Gastroesophageal sphincter (tissue), 4 donors: ENCODE results near the gene CLECL1. TPM values are rescaled to one million over a fixed set of nuclear protein-coding genes. Genes with fewer than 3 reads are reported as not detected.
"Not testable (repeated sequence)": the region's sequence is repeated elsewhere in the genome, so short reads cannot be mapped to it uniquely, and the experiment has no call there.

ENCODE experiments used
- ATAC-seq: fragments of 150-250 bp; one replicate; pipeline ENCODE4 v1.9.1; 2016; ENCODE audit warnings: mild to moderate bottlenecking, moderate library complexity
- H3K27ac ChIP-seq, 4 donors: fragments of 200-600 bp; sonication (generic) in 3 of 4; 1 replicate in 3 of 4; 2 replicates in 1 of 4; pipeline ENCODE4 v1.5.1; 2016 to 2019
- H3K27me3 ChIP-seq: fragments of 200-600 bp; sonication (generic); one replicate; pipeline ENCODE4 v1.5.1; 2019
- H3K36me3 ChIP-seq, 2 donors: fragments of 200-600 bp; sonication (generic); one replicate each; pipeline ENCODE4 v1.5.1; 2019; ENCODE audit warnings: control low read depth in 1 of 2
- H3K4me1 ChIP-seq, 3 donors: fragments of 200-600 bp; sonication (generic); 1 replicate in 2 of 3; 2 replicates in 1 of 3; pipeline ENCODE4 v1.5.1; 2016 to 2019; ENCODE audit warnings: control low read depth in 2 of 3
- H3K4me3 ChIP-seq, 2 donors: fragments of 200-600 bp; sonication (generic); one replicate each; pipeline ENCODE4 v1.5.1; 2019; ENCODE audit warnings: mild to moderate bottlenecking in 1 of 2, moderate library complexity in 1 of 2
- H3K9me3 ChIP-seq, 3 donors: fragments of 200-600 bp; sonication (generic); one replicate each; pipeline ENCODE4 v1.5.1; 2017 to 2019; ENCODE audit warnings: control low read depth in 2 of 3
- CTCF ChIP-seq, 4 experiments: fragments of 200-600 bp in 2 of 4; fragments of 450-650 bp in 2 of 4; sonication (generic) in 1 of 4; IDR thresholded peaks; one replicate each; pipeline ENCODE4 v1.5.1; 2017 to 2019; ENCODE audit warnings: antibody characterized with exemption in 4 of 4, mild to moderate bottlenecking in 2 of 4, moderate library complexity in 2 of 4
- EP300 ChIP-seq: sonication (generic); formaldehyde crosslinking; IDR thresholded peaks from one replicate; pipeline ENCODE4 v1.6.1; 2017; ENCODE audit warnings: antibody characterized with exemption, mild to moderate bottlenecking
- POLR2A ChIP-seq, 2 donors: fragments of 450-650 bp; IDR thresholded peaks; one replicate each; pipeline ENCODE4 v1.6.1; 2017; ENCODE audit warnings: antibody characterized with exemption in 2 of 2, mild to moderate bottlenecking in 2 of 2, moderate library complexity in 1 of 2
- POLR2AphosphoS5 ChIP-seq: sonication (generic); formaldehyde crosslinking; IDR thresholded peaks from one replicate; pipeline ENCODE4 v1.6.1; 2017; ENCODE audit warnings: antibody characterized with exemption
- WGBS, 2 donors: methylation state at CpG; one replicate each; pipeline ENCODE4 v1.1.5; 2018; ENCODE audit warnings: low coverage in 1 of 2; 5-methylcytosine and 5-hydroxymethylcytosine counted together
- total RNA-seq, 4 donors: library from RNA; depleted of rRNA; stranded (reverse); fragments of >200 nt; gene quantifications; one replicate each; pipeline ENCODE4 v1.1.0, GENCODE V29; 2016

CLECL1 gene
- total RNA-seq, 4 donors from 2014 or later, result not detected

GRCh38 chr12:9692909-9693308, 40.0 kb downstream of the CLECL1 start:
- WGBS, 2 donors, result 86 to 94% methylated on average over 1 of the region's 1 CpG
- H3K36me3 ChIP-seq, result peaks cover 2 to 78% of the 10 kb centered on the region in 2 donors

GRCh38 chr12:9687228-9687627, 45.7 kb downstream of the CLECL1 start:
- H3K36me3 ChIP-seq, result peaks cover 2 to 78% of the 10 kb centered on the region in 2 donors
- ATAC-seq, result no peak
- WGBS, 2 donors, result 73 to 80% methylated on average over 1 of the region's 1 CpG

More at GRCh38 chr12:9692909-9693308, 40.0 kb downstream of the CLECL1 start:
- Histone ChIP-seq H3K27ac (no peak overlapping the region), H3K4me1 (no peaks in the 10 kb centered on the region), H3K4me3 (no peak overlapping the region), H3K9me3 (peaks cover 0 to 17% (median 0%) of the 10 kb centered on the region in 3 donors), H3K27me3 (no peaks in the 10 kb centered on the region)
- ATAC-seq, result no peak
- TF ChIP-seq POLR2AphosphoS5 (no peak), CTCF (IDR thresholded peaks at IDR 0.05) (no peak), POLR2A (IDR thresholded peaks at IDR 0.05) (no peak), EP300 (no peak)

GRCh38 chr12:9685915-9686314, 47.0 kb downstream of the CLECL1 start:
- WGBS, 2 donors, result 80% methylated on average over 1 of the region's 4 CpGs; no CpG with 5 or more reads in 1 of the 2 donors
- Histone ChIP-seq H3K9me3 (peaks cover 0 to 7% (median 0%) of the 10 kb centered on the region in 3 donors), H3K4me3 (no peak overlapping the region), H3K27ac (no peak overlapping the region), H3K36me3 (peaks cover 2 to 78% of the 10 kb centered on the region in 2 donors), H3K27me3 (no peaks in the 10 kb centered on the region), H3K4me1 (no peaks in the 10 kb centered on the region)
- ATAC-seq, result no peak
- TF ChIP-seq EP300, result no peak
- no peak for TF ChIP-seq POLR2A (IDR thresholded peaks at IDR 0.05)
- no peak for TF ChIP-seq CTCF (IDR thresholded peaks at IDR 0.05)
- TF ChIP-seq POLR2AphosphoS5, result no peak

More at GRCh38 chr12:9687228-9687627, 45.7 kb downstream of the CLECL1 start:
- TF ChIP-seq POLR2AphosphoS5, result no peak
- TF ChIP-seq CTCF (IDR thresholded peaks at IDR 0.05), result no peak
- no peak for TF ChIP-seq EP300
- no peak for TF ChIP-seq POLR2A (IDR thresholded peaks at IDR 0.05)
- Histone ChIP-seq H3K27me3 (no peaks in the 10 kb centered on the region), H3K4me1 (no peaks in the 10 kb centered on the region), H3K27ac (no peak overlapping the region), H3K9me3 (peaks cover 0 to 7% (median 0%) of the 10 kb centered on the region in 3 donors), H3K4me3 (no peak overlapping the region)

GRCh38 chr12:9685366-9685765, 47.5 kb downstream of the CLECL1 start:
- not testable (repeated sequence) for H3K9me3 ChIP-seq, H3K27ac ChIP-seq, H3K4me1 ChIP-seq, ATAC-seq, H3K27me3 ChIP-seq, H3K4me3 ChIP-seq
- peaks cover 2 to 77% of the 10 kb centered on the region in 2 donors for H3K36me3 ChIP-seq
- WGBS, 2 donors, result no CpG with 5 or more reads among the region's 5 CpGs

GRCh38 chr12:9682949-9683348, 49.9 kb downstream of the CLECL1 start:
- not testable (repeated sequence) for H3K4me1 ChIP-seq, H3K4me3 ChIP-seq, H3K27me3 ChIP-seq, H3K27ac ChIP-seq, H3K9me3 ChIP-seq, ATAC-seq
- WGBS, 2 donors, result 94 to 100% methylated on average over 1 to 2 of the region's 2 CpGs
- H3K36me3 ChIP-seq, result peaks cover 0 to 53% of the 10 kb centered on the region in 2 donors

- not testable (repeated sequence) for H3K27me3 ChIP-seq, ATAC-seq, H3K9me3 ChIP-seq, H3K27ac ChIP-seq, H3K4me1 ChIP-seq, H3K4me3 ChIP-seq
- H3K36me3 ChIP-seq, result peaks cover 0 to 48% of the 10 kb centered on the region in 2 donors
- 100% methylated on average over 4 of the region's 4 CpGs for WGBS, 2 donors
These were observed 50.4 kb downstream of the CLECL1 start for GRCh38 chr12:9682508-9682907.
